Measurements from ENCODE around the gene SLC35B1.

DNA sequence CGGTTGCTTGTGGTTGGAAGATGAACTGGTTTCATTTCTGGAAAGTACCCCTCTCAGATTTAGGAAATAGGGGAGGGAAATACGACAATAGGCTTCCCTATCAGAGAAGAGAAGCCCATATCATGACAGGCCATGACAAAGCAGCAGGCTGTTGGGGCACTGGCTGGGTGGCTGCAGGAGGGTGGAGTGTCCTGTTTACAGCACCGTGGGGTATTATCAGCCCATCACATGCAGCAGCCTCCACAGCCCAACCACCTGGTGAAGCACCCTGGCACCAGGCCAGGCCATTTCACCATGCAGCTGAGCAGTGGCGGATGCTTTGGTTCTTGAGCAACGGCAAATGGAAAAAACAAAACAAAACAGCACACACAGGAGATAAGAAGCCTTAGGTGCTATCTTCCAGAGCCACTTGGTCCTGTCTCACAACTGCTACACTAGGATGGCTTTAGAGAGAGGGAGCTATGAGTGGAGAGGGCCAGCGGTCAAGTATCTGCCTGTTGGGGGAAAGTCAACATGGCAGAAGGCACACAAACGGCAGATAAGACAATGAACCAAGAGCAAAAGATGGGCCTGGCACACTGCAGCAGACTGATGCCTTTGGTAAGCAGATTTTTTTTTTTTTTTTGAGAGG is 32.0 kb upstream of the SLC35B1 start:
- TF ChIP-seq POLR2A (IDR thresholded peaks at IDR 0.05) (no peak), CTCF (IDR thresholded peaks at IDR 0.05) (no peak)

Measured in right lobe of liver (tissue), 4 donors.